RWPE1 (cell line): ENCODE data around the gene TTLL8.
A peak's percentile ranks its signal among the peaks of the same experiment; 100 is the strongest.

Experiments used
- CTCF ChIA-PET: fragments of 350-600 bp; sonication (Branson Sonifier 250); formaldehyde crosslinking; extraction: SDS; loops from one replicate; lab custom pipeline; 2021; lab: Yijun Ruan, JAX
- POLR2A ChIA-PET: fragments of 400-600 bp; formaldehyde crosslinking; extraction: SDS; loops from one replicate; lab custom pipeline; 2020; ENCODE audit warnings: antibody characterized with exemption; ENCODE audit not compliant: low non-redundant PET; lab: Yijun Ruan, JAX
- DNase-seq: peaks from one replicate; pipeline ENCODE4 v3.0.0; 2012; ENCODE audit warnings: low spot score
- H3K27ac ChIP-seq: fragments of 450-650 bp; 2 replicates; pipeline ENCODE4 v1.5.1; 2017
- TF ChIP-seq, protein P1 (sequence below): fragments of 450-650 bp; conservative IDR thresholded peaks from 2 replicates; pipeline ENCODE4 v1.5.1; 2017; ENCODE audit warnings: low read depth, mild to moderate bottlenecking

The TTLL8 gene

DNA sequence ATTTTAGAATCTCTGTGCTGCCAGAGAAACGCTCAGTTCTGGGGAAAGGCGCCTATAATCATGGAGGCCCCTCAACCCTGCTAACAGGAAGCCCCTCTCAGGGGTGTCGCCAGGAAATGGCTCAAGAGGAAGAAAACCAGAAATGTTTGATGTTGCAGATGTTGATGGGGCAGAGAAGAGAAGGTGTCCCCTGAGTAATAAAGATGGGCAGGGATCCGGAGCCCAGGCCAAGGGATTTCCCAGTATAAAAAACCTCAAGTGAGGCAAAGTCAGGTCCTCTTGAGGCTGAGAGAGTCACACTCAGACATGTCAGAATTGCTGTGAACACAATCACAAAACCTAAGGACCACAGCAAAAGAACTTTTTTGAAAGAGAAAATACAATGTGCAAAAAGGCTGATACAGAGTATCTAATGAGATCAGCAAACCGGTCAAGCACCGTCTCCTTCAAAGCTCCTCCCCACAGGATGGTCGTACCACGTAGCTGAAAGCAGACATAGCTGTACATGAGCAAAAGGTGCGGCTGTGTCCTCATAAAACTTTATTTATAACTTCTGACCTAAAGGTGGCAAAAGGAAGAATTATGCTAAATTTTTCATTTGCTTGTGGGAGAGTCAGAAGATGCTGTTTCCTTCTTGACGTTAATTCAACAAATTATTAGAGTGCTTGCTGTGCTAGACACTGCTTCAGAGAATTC is 43.9 kb upstream of the TTLL8 start:
- CTCF ChIA-PET, result interaction anchor here (0.5 kb wide), 1 partner anchor 26 kb away, joined by 3 read pairs; no protein-coding TSS in a partner anchor
- TF ChIP-seq, protein P1, sequence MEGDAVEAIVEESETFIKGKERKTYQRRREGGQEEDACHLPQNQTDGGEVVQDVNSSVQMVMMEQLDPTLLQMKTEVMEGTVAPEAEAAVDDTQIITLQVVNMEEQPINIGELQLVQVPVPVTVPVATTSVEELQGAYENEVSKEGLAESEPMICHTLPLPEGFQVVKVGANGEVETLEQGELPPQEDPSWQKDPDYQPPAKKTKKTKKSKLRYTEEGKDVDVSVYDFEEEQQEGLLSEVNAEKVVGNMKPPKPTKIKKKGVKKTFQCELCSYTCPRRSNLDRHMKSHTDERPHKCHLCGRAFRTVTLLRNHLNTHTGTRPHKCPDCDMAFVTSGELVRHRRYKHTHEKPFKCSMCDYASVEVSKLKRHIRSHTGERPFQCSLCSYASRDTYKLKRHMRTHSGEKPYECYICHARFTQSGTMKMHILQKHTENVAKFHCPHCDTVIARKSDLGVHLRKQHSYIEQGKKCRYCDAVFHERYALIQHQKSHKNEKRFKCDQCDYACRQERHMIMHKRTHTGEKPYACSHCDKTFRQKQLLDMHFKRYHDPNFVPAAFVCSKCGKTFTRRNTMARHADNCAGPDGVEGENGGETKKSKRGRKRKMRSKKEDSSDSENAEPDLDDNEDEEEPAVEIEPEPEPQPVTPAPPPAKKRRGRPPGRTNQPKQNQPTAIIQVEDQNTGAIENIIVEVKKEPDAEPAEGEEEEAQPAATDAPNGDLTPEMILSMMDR, result no peak
- DNase-seq, result no peak
- POLR2A ChIA-PET, result no interaction called here
- H3K27ac ChIP-seq, result no peak overlapping the region

DNA sequence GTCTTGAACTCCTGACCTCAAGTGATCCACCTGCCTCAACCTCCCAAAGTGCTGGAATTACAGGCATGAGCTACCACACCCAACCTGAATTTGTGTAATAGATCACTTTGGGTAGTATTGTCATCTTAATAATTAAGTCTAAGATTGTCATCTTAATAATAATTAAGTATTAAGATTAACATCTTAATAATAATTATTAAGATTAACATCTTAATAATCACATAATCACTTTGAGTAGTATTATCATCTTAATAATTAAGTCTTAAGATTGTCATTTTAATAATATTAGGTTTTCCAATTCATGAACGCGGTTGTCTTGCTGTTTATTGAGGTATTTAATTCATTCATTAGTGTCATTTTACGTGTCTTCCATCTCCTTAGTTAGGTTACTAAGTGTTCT is 40.0 kb upstream of the TTLL8 start:
- ChIA-PET POLR2A (no interaction called here), CTCF (no interaction called here)
- H3K27ac ChIP-seq, result no peak overlapping the region
- DNase-seq, result no peak
- TF ChIP-seq, protein P1, result no peak

DNA sequence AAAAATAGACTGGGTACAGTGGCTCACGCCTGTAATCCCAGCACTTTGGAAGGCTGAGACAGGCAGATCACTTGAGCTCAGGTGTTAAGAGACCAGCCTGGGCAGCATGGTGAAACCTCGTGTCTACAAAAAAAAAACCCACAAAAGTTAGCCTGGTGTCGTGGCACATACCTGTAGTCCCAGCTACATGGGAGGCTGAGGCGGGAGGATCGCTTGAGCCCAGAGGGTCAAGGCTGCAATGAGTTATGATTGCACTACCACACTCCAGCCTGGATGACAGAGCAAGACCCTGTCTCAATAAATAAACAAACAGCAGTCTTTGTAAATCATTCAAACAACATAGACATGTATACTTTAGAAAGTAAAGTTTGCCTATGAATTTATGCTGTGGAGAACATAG is 34.2 kb upstream of the TTLL8 start:
- no peak overlapping the region for H3K27ac ChIP-seq
- POLR2A ChIA-PET, result no interaction called here
- TF ChIP-seq, protein P1, result no peak
- no peak for DNase-seq
- CTCF ChIA-PET, result no interaction called here

DNA sequence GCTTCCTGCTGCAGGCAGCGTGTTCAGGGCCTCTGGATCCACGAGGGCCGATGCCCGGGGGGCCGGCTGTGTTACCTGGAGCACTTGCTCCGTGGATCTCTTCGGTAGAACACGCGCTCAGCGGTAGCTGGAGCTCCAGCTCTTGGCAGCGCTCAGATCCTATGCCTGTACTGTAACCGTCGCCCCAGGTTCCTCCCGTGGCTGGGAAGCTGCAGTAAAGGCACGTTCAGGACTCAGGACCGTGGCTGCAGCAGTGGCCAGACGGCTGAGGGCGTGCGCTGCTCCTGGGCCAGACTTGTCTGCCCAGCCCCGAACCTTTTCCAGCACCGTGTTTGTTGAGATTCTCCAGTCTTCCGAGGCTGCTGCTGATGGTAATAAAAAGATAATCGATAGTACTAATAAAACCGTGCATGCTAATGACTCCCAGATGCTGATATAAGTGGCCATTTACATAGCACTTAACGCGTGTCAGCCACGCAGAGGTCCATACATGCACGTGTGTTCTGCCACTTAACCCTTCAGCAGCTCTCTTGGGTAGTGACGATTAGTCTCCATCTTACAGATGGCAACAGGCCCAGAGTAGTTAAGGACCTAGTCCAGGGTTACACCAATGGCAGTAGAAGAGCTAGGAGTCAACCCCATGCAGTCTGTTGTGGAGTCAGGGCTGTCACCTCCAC is 33.1 kb upstream of the TTLL8 start:
- no peak for DNase-seq
- no peak overlapping the region for H3K27ac ChIP-seq
- CTCF ChIA-PET, result no interaction called here
- POLR2A ChIA-PET, result interaction anchor here (0.6 kb wide), 1 partner anchor 55 kb away, joined by 3 read pairs; no protein-coding TSS in a partner anchor
- TF ChIP-seq, protein P1, result no peak

DNA sequence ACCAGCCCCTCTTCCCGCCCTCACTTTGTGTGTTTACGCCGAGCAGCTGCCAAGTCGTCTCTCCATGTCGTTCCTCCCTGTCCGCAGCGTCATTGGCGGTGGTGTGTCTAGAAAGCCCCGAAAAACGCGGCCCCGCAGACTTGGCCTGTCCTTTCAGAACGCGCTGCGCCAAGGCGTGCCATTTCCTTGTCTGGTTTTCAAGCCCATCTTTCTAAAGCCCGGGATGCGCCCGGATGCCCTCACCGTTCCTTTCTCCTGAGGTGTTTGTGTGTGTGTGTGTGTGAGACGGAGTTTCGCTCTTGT is 32.3 kb upstream of the TTLL8 start:
- POLR2A ChIA-PET, result no interaction called here
- no peak overlapping the region for H3K27ac ChIP-seq
- TF ChIP-seq, protein P1, result no peak
- DNase-seq, result no peak
- CTCF ChIA-PET, result no interaction called here

DNA sequence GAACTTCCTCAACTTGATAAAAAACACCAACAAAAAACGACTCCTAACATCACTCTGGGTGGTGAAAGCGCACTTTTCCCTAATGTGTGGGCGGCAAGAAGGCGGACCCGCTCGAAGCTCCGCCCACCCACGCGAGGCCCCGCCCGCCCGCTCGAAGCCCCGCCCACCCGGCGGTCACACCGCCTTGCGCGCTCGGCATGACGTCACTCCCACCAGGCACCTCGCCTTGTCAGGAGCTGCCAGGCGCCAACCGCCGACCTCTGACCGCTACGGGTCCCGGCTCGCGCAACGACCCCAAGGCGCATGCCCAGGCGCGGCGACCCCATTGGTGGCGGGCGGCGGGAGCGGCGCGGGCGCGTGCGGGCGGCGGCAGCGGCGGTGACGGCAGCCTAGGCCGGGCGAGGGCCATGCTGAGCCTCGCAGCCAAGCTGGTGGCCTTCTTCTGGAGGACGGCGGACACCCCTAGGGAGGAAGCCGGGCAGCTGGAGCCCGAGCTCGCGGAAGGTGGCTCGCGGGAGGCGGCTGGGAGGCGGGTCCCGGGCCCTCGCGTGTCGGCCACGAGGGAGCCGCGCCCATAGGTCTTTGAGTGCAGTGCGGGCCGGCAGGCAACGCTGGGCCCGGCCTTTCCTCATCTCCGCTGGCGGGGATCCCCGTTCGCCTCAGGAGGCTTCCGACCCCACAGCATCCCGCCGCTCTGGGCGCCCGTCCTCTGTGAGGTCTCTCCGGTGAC is 31.7 kb upstream of the TTLL8 start, which contains the start of gene MOV10L1:
Gene MOV10L1 (plus strand): TSS at position 325 of the 730 bp plus-strand sequence. CDS start 83 bp downstream, at position 408.
- TF ChIP-seq, protein P1, result no peak
- no peak within 1 kb of the TSS for H3K27ac ChIP-seq
- ChIA-PET CTCF (no interaction called here), POLR2A (no interaction called here)
- DNase-seq, result peak; percentile 63
